Suppressor macrophage (primary cell): ENCODE data around the gene DSCAM.
"Not testable (repeated sequence)": the region's sequence is repeated elsewhere in the genome, so short reads cannot be mapped to it uniquely, and the experiment has no call there.

Source experiments
- DNase-seq, 4 experiments: peaks; one replicate each; pipeline ENCODE4 v3.0.0-alpha.2; 2020 to 2022
- total RNA-seq, 17 experiments: gene quantifications; one replicate each; lab custom pipeline; 2026; ENCODE audit warnings: mixed read lengths in 6 of 17, inconsistent platforms in 3 of 17; lab: John Stamatoyannopoulos, UW

DSCAM gene
- 0 to 3.9 (median 0) reads per million in 17 experiments for total RNA-seq

- no peak for DNase-seq
These were observed at the start of gene DSCAM for GRCh38 chr21:40846587-40847411. Gene DSCAM, minus strand, starts transcription at chr21:40847158. Its CDS starts 497 bp downstream, at chr21:40846661.

GRCh38 chr21:40895697-40896096 lies 48.7 kb upstream of the DSCAM start:
- not testable (repeated sequence) for DNase-seq

- no peak for DNase-seq
These were observed 40.0 kb upstream of the DSCAM start for GRCh38 chr21:40886931-40887330.

GRCh38 chr21:40886006-40886405 lies 39.0 kb upstream of the DSCAM start:
- no peak for DNase-seq

- DNase-seq: no peak
These were observed 35.4 kb upstream of the DSCAM start for GRCh38 chr21:40882192-40882915.

GRCh38 chr21:40881767-40882166 lies 34.8 kb upstream of the DSCAM start:
- DNase-seq: no peak

GRCh38 chr21:40871099-40871498 lies 24.1 kb upstream of the DSCAM start:
- DNase-seq: no peak

GRCh38 chr21:40863839-40864238 lies 16.9 kb upstream of the DSCAM start:
- no peak for DNase-seq

GRCh38 chr21:40858517-40858916 lies 11.6 kb upstream of the DSCAM start:
- no peak for DNase-seq

- no peak for DNase-seq
These were observed 7.2 kb upstream of the DSCAM start for GRCh38 chr21:40853956-40854688.

GRCh38 chr21:40852563-40852962 lies 5.6 kb upstream of the DSCAM start:
- no peak for DNase-seq

- DNase-seq: no peak
These were observed 4.8 kb upstream of the DSCAM start for GRCh38 chr21:40851749-40852148.

GRCh38 chr21:40850071-40850470 lies 3.1 kb upstream of the DSCAM start:
- DNase-seq: no peak

- no peak for DNase-seq
These were observed 993 bp upstream of the DSCAM start for GRCh38 chr21:40847951-40848350.

- no peak for DNase-seq
These were observed 855 bp downstream of the DSCAM start for GRCh38 chr21:40846103-40846502.

GRCh38 chr21:40845441-40845995 lies 1.4 kb downstream of the DSCAM start:
- DNase-seq: no peak

- no peak for DNase-seq
These were observed 2.0 kb downstream of the DSCAM start for GRCh38 chr21:40844935-40845334.

- no peak for DNase-seq
These were observed 4.8 kb downstream of the DSCAM start for GRCh38 chr21:40842197-40842552.

- peak in 2 of 4 experiments; percentile 9 to 12 for DNase-seq
These were observed 5.3 kb downstream of the DSCAM start for GRCh38 chr21:40841524-40842196.

GRCh38 chr21:40840401-40841125 lies 6.4 kb downstream of the DSCAM start:
- no peak for DNase-seq

- no peak for DNase-seq
These were observed 7.4 kb downstream of the DSCAM start for GRCh38 chr21:40839521-40839920.

- no peak for DNase-seq
These were observed 9.5 kb downstream of the DSCAM start for GRCh38 chr21:40837456-40837855.
